Endodermal cell (in vitro differentiated cells): ENCODE data around the gene DISP3. TPM values are rescaled to one million over a fixed set of nuclear protein-coding genes. Genes with fewer than 3 reads are reported as not detected.

ENCODE experiments used
- DNase-seq: peaks from one replicate; pipeline ENCODE4 v3.0.0-alpha.2; 2017
- H3K27ac ChIP-seq: 2 replicates; pipeline ENCODE4 v1.5.1; 2013; ENCODE audit warnings: mild to moderate bottlenecking, low read depth, low read length, moderate library complexity
- H3K27me3 ChIP-seq: 2 replicates; pipeline ENCODE4 v1.6.1; 2013; ENCODE audit warnings: mild to moderate bottlenecking, low read length, moderate library complexity; ENCODE audit not compliant: insufficient read depth, control insufficient read depth, poor library complexity, severe bottlenecking
- H3K36me3 ChIP-seq: 2 replicates; pipeline ENCODE4 v1.7.0; 2013; ENCODE audit warnings: mild to moderate bottlenecking, low read length, moderate library complexity; ENCODE audit not compliant: control insufficient read depth, insufficient read depth
- H3K4me1 ChIP-seq: one replicate; pipeline ENCODE4 v1.7.0; 2013; ENCODE audit warnings: low read length; ENCODE audit not compliant: control insufficient read depth, insufficient read depth
- H3K4me3 ChIP-seq: 2 replicates; pipeline ENCODE4 v1.5.1; 2013; ENCODE audit warnings: mild to moderate bottlenecking, low read length, moderate library complexity
- H3K9ac ChIP-seq: 2 replicates; pipeline ENCODE4 v1.6.1; 2013; ENCODE audit warnings: mild to moderate bottlenecking, low read length, moderate library complexity; ENCODE audit not compliant: poor library complexity, severe bottlenecking; ENCODE audit errors: extremely low read depth
- H3K9me3 ChIP-seq: 2 replicates; pipeline ENCODE4 v1.6.1; 2013; ENCODE audit warnings: mild to moderate bottlenecking, low read length, moderate library complexity; ENCODE audit not compliant: control insufficient read depth
- H3K27ac Mint-ChIP-seq: 2 replicates; pipeline ENCODE4 v1.8.0; 2020; ENCODE audit warnings: mixed read lengths
- H3K27me3 Mint-ChIP-seq: 2 replicates; pipeline ENCODE4 v1.8.0; 2021; ENCODE audit warnings: mild to moderate bottlenecking, mixed read lengths; ENCODE audit not compliant: insufficient read depth
- H3K36me3 Mint-ChIP-seq: 2 replicates; pipeline ENCODE4 v1.8.0; 2020; ENCODE audit warnings: low read depth, mixed read lengths
- H3K4me1 Mint-ChIP-seq: 2 replicates; pipeline ENCODE4 v1.8.0; 2020; ENCODE audit warnings: mixed read lengths
- H3K4me3 Mint-ChIP-seq: 2 replicates; pipeline ENCODE4 v1.8.0; 2020; ENCODE audit warnings: mild to moderate bottlenecking, moderate library complexity, mixed read lengths
- H3K9me3 Mint-ChIP-seq: 2 replicates; pipeline ENCODE4 v1.8.0; 2020; ENCODE audit warnings: mild to moderate bottlenecking, mixed read lengths
- WGBS, 2 experiments: methylation state at CpG; one replicate each; pipeline versions ENCODE4 v1.1.5 to v1.1.7; 2013; ENCODE audit warnings: missing lambda C conversion rate in 2 of 2, mixed read lengths in 1 of 2; ENCODE audit not compliant: insufficient coverage in 1 of 2, insufficient read length in 1 of 2; 5-methylcytosine and 5-hydroxymethylcytosine counted together
- total RNA-seq, 2 donors: library from RNA; stranded (reverse); fragmentation: NEBNext Ultra II Directional in 1 of 2; extraction: Animal tissue kit (Norgen Biotek cat#: 25700) in 1 of 2; gene quantifications; 2 replicates in 1 of 2; 3 replicates in 1 of 2; pipeline ENCODE4 v1.2.1, GENCODE V29; 2021
- TF ChIP-seq, protein P1 (sequence below): fragments of 200-600 bp; sonication (generic); conservative IDR thresholded peaks from 2 replicates; pipeline ENCODE4 v1.5.0; 2021; ENCODE audit warnings: antibody characterized with exemption, mild to moderate bottlenecking

DISP3 gene
- total RNA-seq, 2 donors from 2014 or later, result 9.6 to 11.6 TPM

DNA sequence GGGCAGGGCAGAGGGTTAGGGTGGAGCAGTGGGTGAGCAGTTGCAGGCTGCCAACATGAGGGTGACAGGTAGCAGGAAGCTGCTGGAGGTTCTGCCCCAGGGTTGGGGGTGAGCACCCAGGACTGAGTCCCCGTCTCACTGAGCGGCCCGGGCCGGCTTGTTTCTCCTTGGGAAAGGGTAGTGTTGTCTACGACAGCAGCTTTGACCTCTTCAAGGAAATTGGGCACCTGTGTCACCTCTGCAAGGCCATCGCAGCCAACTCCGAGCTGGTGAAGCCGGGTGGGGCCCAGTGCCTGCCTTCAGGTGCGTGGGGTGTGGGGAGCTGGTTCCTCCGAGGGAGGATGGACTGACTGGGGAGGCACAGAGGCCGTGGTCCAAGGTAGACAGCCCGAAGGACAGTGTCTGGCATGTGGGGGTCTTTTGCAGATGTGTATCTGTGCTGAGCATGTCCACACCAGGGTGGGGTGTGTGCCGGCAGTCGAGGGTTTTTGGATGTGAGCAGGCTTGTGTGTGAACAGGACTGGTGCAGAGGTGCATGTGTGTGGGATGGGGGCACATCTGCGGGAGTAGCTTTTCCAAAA is 51.9 kb downstream of the DISP3 start:
- Mint-ChIP-seq H3K36me3 (peaks cover 6% of the 10 kb centered on the region), H3K4me3 (no peak overlapping the region), H3K4me1 (peaks cover 11% of the 10 kb centered on the region), H3K27ac (no peak overlapping the region), H3K27me3 (no peaks in the 10 kb centered on the region), H3K9me3 (no peaks in the 10 kb centered on the region)
- H3K4me1 ChIP-seq, result no peaks in the 10 kb centered on the region
- TF ChIP-seq, protein P1, sequence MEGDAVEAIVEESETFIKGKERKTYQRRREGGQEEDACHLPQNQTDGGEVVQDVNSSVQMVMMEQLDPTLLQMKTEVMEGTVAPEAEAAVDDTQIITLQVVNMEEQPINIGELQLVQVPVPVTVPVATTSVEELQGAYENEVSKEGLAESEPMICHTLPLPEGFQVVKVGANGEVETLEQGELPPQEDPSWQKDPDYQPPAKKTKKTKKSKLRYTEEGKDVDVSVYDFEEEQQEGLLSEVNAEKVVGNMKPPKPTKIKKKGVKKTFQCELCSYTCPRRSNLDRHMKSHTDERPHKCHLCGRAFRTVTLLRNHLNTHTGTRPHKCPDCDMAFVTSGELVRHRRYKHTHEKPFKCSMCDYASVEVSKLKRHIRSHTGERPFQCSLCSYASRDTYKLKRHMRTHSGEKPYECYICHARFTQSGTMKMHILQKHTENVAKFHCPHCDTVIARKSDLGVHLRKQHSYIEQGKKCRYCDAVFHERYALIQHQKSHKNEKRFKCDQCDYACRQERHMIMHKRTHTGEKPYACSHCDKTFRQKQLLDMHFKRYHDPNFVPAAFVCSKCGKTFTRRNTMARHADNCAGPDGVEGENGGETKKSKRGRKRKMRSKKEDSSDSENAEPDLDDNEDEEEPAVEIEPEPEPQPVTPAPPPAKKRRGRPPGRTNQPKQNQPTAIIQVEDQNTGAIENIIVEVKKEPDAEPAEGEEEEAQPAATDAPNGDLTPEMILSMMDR, result no peak
- no peak overlapping the region for H3K9ac ChIP-seq
- WGBS, 2 experiments, result 94 to 95% methylated on average over 3 to 15 of the region's 15 CpGs
- H3K27me3 ChIP-seq, result no peaks in the 10 kb centered on the region
- H3K27ac ChIP-seq, result no peak overlapping the region
- no peaks in the 10 kb centered on the region for H3K36me3 ChIP-seq
- no peaks in the 10 kb centered on the region for H3K9me3 ChIP-seq
- no peak for DNase-seq
- H3K4me3 ChIP-seq, result no peak overlapping the region

DNA sequence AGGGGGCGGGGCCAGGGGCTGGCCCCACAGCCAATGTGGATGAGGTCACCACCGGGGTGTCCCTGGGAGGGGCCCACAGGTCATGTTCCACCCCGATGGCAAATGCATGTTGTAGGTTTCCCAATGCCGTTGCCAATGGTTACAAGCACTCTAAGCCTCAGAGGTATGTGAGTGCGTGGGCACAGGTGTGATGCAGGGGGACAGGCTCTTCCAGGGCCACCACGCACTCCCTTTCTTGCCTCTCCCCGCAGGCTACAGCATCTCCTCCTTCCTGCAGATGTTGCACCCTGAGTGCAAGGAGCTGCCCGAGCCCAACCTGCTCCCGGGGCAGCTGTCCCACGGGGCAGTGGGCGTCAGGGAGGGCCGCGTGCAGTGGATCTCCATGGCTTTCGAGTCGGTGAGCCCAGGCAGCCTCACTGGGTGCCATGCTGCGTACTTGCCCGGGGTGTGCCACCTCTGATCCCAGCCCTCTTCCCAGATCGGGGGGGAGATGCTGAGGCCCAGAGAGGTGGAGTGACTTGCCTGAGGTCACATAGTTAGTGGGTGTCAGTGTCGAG is 52.4 kb downstream of the DISP3 start:
- Histone ChIP-seq H3K27ac (no peak overlapping the region), H3K4me3 (no peak overlapping the region), H3K9me3 (no peaks in the 10 kb centered on the region), H3K36me3 (no peaks in the 10 kb centered on the region), H3K27me3 (no peaks in the 10 kb centered on the region), H3K9ac (no peak overlapping the region), H3K4me1 (no peaks in the 10 kb centered on the region)
- Mint-ChIP-seq H3K4me3 (no peak overlapping the region), H3K36me3 (peaks cover 6% of the 10 kb centered on the region), H3K4me1 (peaks cover 11% of the 10 kb centered on the region), H3K27me3 (no peaks in the 10 kb centered on the region), H3K9me3 (no peaks in the 10 kb centered on the region), H3K27ac (no peak overlapping the region)
- TF ChIP-seq, protein P1, result no peak
- 85 to 89% methylated on average over 14 to 19 of the region's 19 CpGs for WGBS, 2 experiments
- DNase-seq, result peak; percentile 67

DNA sequence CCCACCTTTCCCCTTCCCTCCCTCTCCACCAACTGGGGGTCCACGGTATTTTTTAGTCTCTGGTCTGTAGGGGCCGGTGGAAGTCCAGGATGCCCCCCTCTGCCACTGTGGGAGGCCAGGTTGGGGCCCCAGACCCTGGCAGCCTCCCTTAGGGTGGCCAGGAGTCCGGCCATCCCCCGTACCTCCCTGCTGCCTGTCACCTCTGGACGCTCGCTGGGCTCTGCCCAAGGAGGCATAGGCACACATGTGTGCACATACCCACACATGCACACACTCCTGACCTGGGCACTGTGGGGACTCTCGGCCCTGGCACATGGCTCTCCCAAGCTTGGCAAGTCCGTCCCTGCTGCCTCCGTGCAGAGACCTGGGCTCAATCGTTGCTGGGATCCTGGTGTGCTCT is 53.0 kb downstream of the DISP3 start:
- H3K27ac Mint-ChIP-seq, result no peak overlapping the region
- 92 to 98% methylated on average over 7 to 10 of the region's 10 CpGs for WGBS, 2 experiments
- DNase-seq, result no peak
- H3K4me3 ChIP-seq, result no peak overlapping the region
- peaks cover 11% of the 10 kb centered on the region for H3K4me1 Mint-ChIP-seq
- no peaks in the 10 kb centered on the region for H3K27me3 Mint-ChIP-seq
- no peak overlapping the region for H3K4me3 Mint-ChIP-seq
- H3K9me3 Mint-ChIP-seq, result no peaks in the 10 kb centered on the region
- H3K4me1 ChIP-seq, result no peaks in the 10 kb centered on the region
- no peak overlapping the region for H3K27ac ChIP-seq
- no peaks in the 10 kb centered on the region for H3K36me3 ChIP-seq
- no peaks in the 10 kb centered on the region for H3K27me3 ChIP-seq
- H3K9me3 ChIP-seq, result no peaks in the 10 kb centered on the region
- no peak overlapping the region for H3K9ac ChIP-seq
- peaks cover 6% of the 10 kb centered on the region for H3K36me3 Mint-ChIP-seq
- TF ChIP-seq, protein P1, result no peak
